GM12878 (cell line): ENCODE data around the gene STRA6. TPM values are rescaled to one million over a fixed set of nuclear protein-coding genes. Genes with fewer than 3 reads are reported as not detected.

Experiments used
- ATAC-seq: fragments of 200-7000 bp; cut with Tn5 transposase; 3 replicates; pipeline ENCODE4 v1.9.1; 2020; ENCODE audit warnings: mild to moderate bottlenecking, moderate library complexity
- BruUV-seq: library from RNA; stranded (reverse); fragments of 400-500 nt; replicated peaks from 2 replicates; lab custom pipeline; 2021; lab: Mats Ljungman, UMichigan
- CTCF ChIA-PET: fragments of 300-600 bp; sonication (Branson Sonifier 250); formaldehyde crosslinking; extraction: SDS; loops from one replicate; lab custom pipeline; 2021; ENCODE audit warnings: inconsistent platforms; lab: Yijun Ruan, JAX
- POLR2A ChIA-PET: fragments of 350-600 bp; formaldehyde crosslinking; extraction: SDS; loops from one replicate; lab custom pipeline; 2021; ENCODE audit warnings: inconsistent platforms; lab: Charles Lee
- RAD21 ChIA-PET: fragments of 300-600 bp; sonication (Branson Sonifier 250); formaldehyde crosslinking; loops from one replicate; lab custom pipeline; 2023; ENCODE audit warnings: antibody characterized with exemption; ENCODE audit not compliant: unreplicated experiment; lab: Charles Lee
- SMC1A ChIA-PET: fragments of 300-600 bp; sonication (Branson Sonifier 250); formaldehyde crosslinking; loops from one replicate; lab custom pipeline; 2023; ENCODE audit not compliant: unreplicated experiment, uncharacterized antibody; lab: Charles Lee
- DNase-seq: peaks from one replicate; pipeline ENCODE4 v3.0.0-alpha.2; 2011; ENCODE audit warnings: low read depth, low spot score
- FAIRE-seq: peaks from 3 replicates; lab custom pipeline; 2011; peaks lifted over from hg19 to GRCh38; lab: Jason Lieb, UNC
- H2AFZ ChIP-seq: 2 replicates; pipeline ENCODE4 v1.6.0; 2011; ENCODE audit warnings: low read depth, low read length, control low read depth; ENCODE audit not compliant: control insufficient read depth
- H3K27ac ChIP-seq: 2 replicates; pipeline ENCODE4 v1.5.1; 2011; ENCODE audit warnings: control low read depth; ENCODE audit not compliant: control insufficient read depth, insufficient read depth
- H3K27me3 ChIP-seq, 2 experiments: replicated peaks in 1 of 2; 2 replicates each; pipeline versions ENCODE4 v1.6.0 to v1.6.1; 2011; ENCODE audit warnings: low read length in 1 of 2; ENCODE audit not compliant: control insufficient read depth in 2 of 2, insufficient read depth in 2 of 2
- H3K36me3 ChIP-seq, 2 experiments: 2 replicates each; pipeline ENCODE4 v1.5.1; 2011; ENCODE audit warnings: low read length in 1 of 2; ENCODE audit not compliant: control insufficient read depth in 2 of 2, insufficient read depth in 2 of 2
- H3K4me1 ChIP-seq: 2 replicates; pipeline ENCODE4 v1.6.1; 2011; ENCODE audit warnings: mild to moderate bottlenecking, low read length, moderate library complexity, mixed read lengths; ENCODE audit not compliant: control insufficient read depth, insufficient read depth
- H3K4me2 ChIP-seq: 2 replicates; pipeline ENCODE4 v1.6.0; 2011; ENCODE audit warnings: control low read depth; ENCODE audit not compliant: control insufficient read depth, insufficient read depth
- H3K4me3 ChIP-seq: fragments of 200-600 bp; sonication (generic); 2 replicates; pipeline ENCODE4 v1.5.1; 2016
- H3K79me2 ChIP-seq: 2 replicates; pipeline ENCODE4 v1.6.0; 2011; ENCODE audit warnings: low read length; ENCODE audit not compliant: control insufficient read depth, insufficient read depth
- H3K9ac ChIP-seq: 2 replicates; pipeline ENCODE4 v1.8.0; 2011; ENCODE audit warnings: low read length, control low read depth, mixed read lengths; ENCODE audit not compliant: control insufficient read depth, insufficient read depth
- H3K9me3 ChIP-seq: replicated peaks from 3 replicates; pipeline ENCODE4 v1.5.1; 2011; ENCODE audit warnings: mild to moderate bottlenecking, low read length; ENCODE audit not compliant: control insufficient read depth, insufficient read depth
- H4K20me1 ChIP-seq: 2 replicates; pipeline ENCODE4 v1.6.0; 2011; ENCODE audit not compliant: control insufficient read depth, insufficient read depth
- CTCF ChIP-seq, 3 experiments: IDR thresholded peaks in 2 of 3; conservative IDR thresholded peaks in 1 of 3; 2 replicates each; pipeline ENCODE4 v1.5.1; 2011; ENCODE audit warnings: low read depth in 3 of 3, low read length in 3 of 3, mild to moderate bottlenecking in 3 of 3, control low read depth in 2 of 3, moderate library complexity in 2 of 3, inconsistent platforms in 1 of 3, mixed read lengths in 1 of 3; ENCODE audit not compliant: control insufficient read depth in 2 of 3, insufficient read depth in 1 of 3; ENCODE audit errors: extremely low read depth in 1 of 3
- E2F4 ChIP-seq: IDR thresholded peaks from 2 replicates; pipeline ENCODE4 v1.6.1; 2012; ENCODE audit warnings: low read depth, low read length, improper control_type of control experiment
- RELA ChIP-seq: fragments of 450-650 bp; IDR thresholded peaks from 2 replicates; pipeline ENCODE4 v1.8.0; 2014; ENCODE audit warnings: borderline replicate concordance; ENCODE audit not compliant: partially characterized antibody
- TBL1XR1 ChIP-seq: IDR thresholded peaks from 2 replicates; pipeline ENCODE4 v1.6.1; 2012; ENCODE audit warnings: low read depth, low read length, improper control_type of control experiment
- YY1 ChIP-seq: IDR thresholded peaks from 2 replicates; pipeline ENCODE4 v1.6.1; 2011; ENCODE audit warnings: low read depth, mild to moderate bottlenecking, low read length
- ZNF592 ChIP-seq: fragments of 450-650 bp; IDR thresholded peaks from 2 replicates; pipeline ENCODE4 v1.6.1; 2017; ENCODE audit warnings: mild to moderate bottlenecking, moderate library complexity
- in situ Hi-C: fragments of 300-500 bp; cut with MboI; formaldehyde crosslinking; loops from 9 replicates; pipeline ENCODE4 v1.14.3; 2018; ENCODE audit warnings: mixed read lengths
- intact Hi-C: fragments of 100-400 bp; cut with micrococcal nuclease; formaldehyde crosslinking; loops from one replicate; pipeline ENCODE4 v1.14.2; 2022; ENCODE audit not compliant: unreplicated experiment
- polyA plus RNA-seq, 11 experiments: library from polyadenylated mRNA; depleted of rRNA in 4 of 11; unstranded in 6 of 11; stranded (reverse) in 5 of 11; fragments of >200 nt; fragmentation: Nextera tagmentation in 4 of 11; fragmentation: Illumina TruSeq in 1 of 11; extraction: Ambion mirVana in 4 of 11; extraction: Trizol in 1 of 11; gene quantifications; 1 replicate in 1 of 11; 2 replicates in 10 of 11; pipeline versions ENCODE4 v1.2.1 to v1.2.3, GENCODE V29; 2011 to 2016; ENCODE audit warnings: inconsistent platforms in 2 of 11, missing spikeins in 2 of 11, low read depth in 1 of 11
- total RNA-seq, 4 experiments: library from RNA; depleted of rRNA in 3 of 4; stranded (reverse); fragments of >200 nt in 3 of 4; fragmentation: Illumina TruSeq in 1 of 4; extraction: Trizol in 1 of 4; gene quantifications; 2 replicates each; pipeline versions ENCODE4 v1.2.1 to v1.2.3, GENCODE V29; 2013 to 2021

STRA6 gene
- total and polyA plus RNA-seq, 10 of the 15 experiments (the other 5 are each of a cell fraction or from before 2014, with no cell fraction given), result 0.31 to 10.8 (median 5.8) TPM

GRCh38 chr15:74211656-74212055 is 9.1 kb upstream of the STRA6 start (continued):
- TF ChIP-seq ZNF592, result no peak
- no peak for TF ChIP-seq CTCF (IDR thresholded peaks at IDR 0.05 in 2 of 3, conservative IDR thresholded peaks at IDR 0.05 in 1 of 3; ENCODE audit: control insufficient read depth in 2 of 3, extremely low read depth in 1 of 3, insufficient read depth in 1 of 3, low read depth in 3 of 3, low read length in 3 of 3)
- TF ChIP-seq, all 136 proteins: peak for 0

GRCh38 chr15:74210729-74211128 is 8.1 kb upstream of the STRA6 start:
- H3K9me3 ChIP-seq, result no peaks in the 10 kb centered on the region
- ATAC-seq (no peak), DNase-seq (no peak), FAIRE-seq (peak; percentile 7)
- H3K9ac ChIP-seq, result no peak overlapping the region
- CTCF ChIA-PET, result interaction anchor here (0.7 kb wide), 1 partner anchor 111 kb away, joined by 4 read pairs; no protein-coding TSS in a partner anchor
- H3K27ac ChIP-seq, result no peak overlapping the region
- no peaks in the 10 kb centered on the region for H4K20me1 ChIP-seq
- intact Hi-C loops, result no loop called here
- SMC1A ChIA-PET, result no interaction called here
- no peaks in the 10 kb centered on the region; a peak in 1 of 4 replicates for H3K27me3 ChIP-seq
- H3K79me2 ChIP-seq, result no peaks in the 10 kb centered on the region
- RAD21 ChIA-PET, result no interaction called here
- TF ChIP-seq RELA (no peak), E2F4 (no peak), YY1 (0 out of 2 replicates have a peak, but pooled peaks have one; percentile 13), TBL1XR1 (no peak)
- H3K4me3 ChIP-seq, result no peak overlapping the region
- H2AFZ ChIP-seq, result no peak overlapping the region
- no TSS peak for BruUV-seq
- POLR2A ChIA-PET, result no interaction called here
- H3K4me2 ChIP-seq, result no peak overlapping the region
- in situ Hi-C loops, result no loop called here
- no peaks in the 10 kb centered on the region for H3K36me3 ChIP-seq
- peaks cover 51% of the 10 kb centered on the region for H3K4me1 ChIP-seq
